Liver (tissue), 9 donors: Measurements from ENCODE around the gene PLD4. TPM values are rescaled to one million over a fixed set of nuclear protein-coding genes. Genes with fewer than 3 reads are reported as not detected.

ENCODE experiments used
- DNase-seq: peaks from one replicate; pipeline ENCODE4 v3.0.0-alpha.2; 2017; ENCODE audit warnings: low spot score
- H3K27ac ChIP-seq, 2 donors: one replicate each; pipeline ENCODE4 v1.7.0; 2013; ENCODE audit warnings: inconsistent platforms in 2 of 2, low read length in 2 of 2, control low read depth in 1 of 2, low read depth in 1 of 2, mild to moderate bottlenecking in 1 of 2
- H3K27me3 ChIP-seq, 4 donors: one replicate each; pipeline versions ENCODE4 v1.6.1 to v1.7.0; 2013; ENCODE audit warnings: low read length in 3 of 4, inconsistent platforms in 1 of 4, mild to moderate bottlenecking in 1 of 4, moderate library complexity in 1 of 4; ENCODE audit not compliant: control insufficient read depth in 4 of 4, insufficient read depth in 4 of 4
- H3K36me3 ChIP-seq, 4 donors: one replicate each; pipeline versions ENCODE4 v1.6.1 to v1.7.0; 2013; ENCODE audit warnings: low read length in 3 of 4, mild to moderate bottlenecking in 3 of 4, low read depth in 1 of 4, moderate library complexity in 1 of 4; ENCODE audit not compliant: control insufficient read depth in 4 of 4, insufficient read depth in 3 of 4
- H3K4me1 ChIP-seq, 4 donors: one replicate each; pipeline versions ENCODE4 v1.6.1 to v1.7.0; 2013; ENCODE audit warnings: low read length in 3 of 4, mild to moderate bottlenecking in 3 of 4, moderate library complexity in 1 of 4; ENCODE audit not compliant: control insufficient read depth in 4 of 4, insufficient read depth in 4 of 4
- H3K4me3 ChIP-seq, 3 donors: one replicate each; pipeline versions ENCODE4 v1.6.1 to v1.7.0; 2013; ENCODE audit warnings: low read length in 3 of 3, control low read depth in 1 of 3, low read depth in 1 of 3, mild to moderate bottlenecking in 1 of 3
- H3K9ac ChIP-seq, 2 donors: one replicate each; pipeline ENCODE4 v1.7.0; 2013; ENCODE audit warnings: low read length in 2 of 2, mild to moderate bottlenecking in 2 of 2, moderate library complexity in 2 of 2, control low read depth in 1 of 2, low read depth in 1 of 2
- H3K9me3 ChIP-seq, 4 donors: one replicate each; pipeline versions ENCODE4 v1.6.1 to v1.7.0; 2013; ENCODE audit warnings: low read length in 3 of 4; ENCODE audit not compliant: control insufficient read depth in 4 of 4
- ATF3 ChIP-seq: IDR thresholded peaks from 2 replicates; pipeline ENCODE4 v1.6.1; 2016; ENCODE audit warnings: antibody characterized with exemption
- EGR1 ChIP-seq, 2 donors: IDR thresholded peaks; 2 replicates each; pipeline ENCODE4 v1.6.1; 2016 to 2018; ENCODE audit warnings: antibody characterized with exemption in 2 of 2, low read depth in 2 of 2
- GABPA ChIP-seq, 2 donors: IDR thresholded peaks in 1 of 2; conservative IDR thresholded peaks in 1 of 2; 2 replicates each; pipeline ENCODE4 v1.6.1; 2016; ENCODE audit warnings: antibody characterized with exemption in 2 of 2, mild to moderate bottlenecking in 1 of 2, moderate library complexity in 1 of 2
- HNF4A ChIP-seq, 2 donors: conservative IDR thresholded peaks; 2 replicates each; pipeline ENCODE4 v1.6.1; 2016; ENCODE audit warnings: antibody characterized with exemption in 2 of 2, mild to moderate bottlenecking in 2 of 2
- JUND ChIP-seq, 2 donors: IDR thresholded peaks; 2 replicates each; pipeline ENCODE4 v1.6.1; 2016; ENCODE audit warnings: antibody characterized with exemption in 2 of 2
- RXRA ChIP-seq, 2 donors: IDR thresholded peaks; 2 replicates each; pipeline ENCODE4 v1.6.1; 2017 to 2018; ENCODE audit warnings: antibody characterized with exemption in 2 of 2, mild to moderate bottlenecking in 1 of 2
- YY1 ChIP-seq: IDR thresholded peaks from 2 replicates; pipeline ENCODE4 v1.6.1; 2016; ENCODE audit warnings: antibody characterized with exemption, mild to moderate bottlenecking
- WGBS: extraction: QIAGEN DNeasy Blood & Tissue Kit; methylation state at CpG from one replicate; pipeline ENCODE4 v1.1.7; 2013; 5-methylcytosine and 5-hydroxymethylcytosine counted together
- polyA plus RNA-seq, 2 donors: library from polyadenylated mRNA; stranded (reverse) in 1 of 2; unstranded in 1 of 2; fragments of 200-250 nt in 1 of 2; fragments of >200 nt in 1 of 2; fragmentation: Nextera tagmentation in 1 of 2; extraction: Ambion mirVana in 1 of 2; gene quantifications; one replicate each; pipeline versions ENCODE4 v1.2.1 to v1.2.3, GENCODE V29; 2013 to 2015
- total RNA-seq, 2 donors: library from RNA; depleted of rRNA; stranded (reverse); fragments of >200 nt; gene quantifications; one replicate each; pipeline ENCODE4 v1.2.3, GENCODE V29; 2014
- TF ChIP-seq, protein P1 (sequence below): IDR thresholded peaks from 2 replicates; pipeline ENCODE4 v1.6.1; 2016; ENCODE audit warnings: antibody characterized with exemption
- TF ChIP-seq, protein P2 (sequence below): IDR thresholded peaks from 2 replicates; pipeline ENCODE4 v1.6.1; 2016; ENCODE audit warnings: antibody characterized with exemption
- donor health status: healthy.
- donor health status: healthy.
- donor health status: healthy.
- donor health status: healthy.
- donor health status: healthy.

PLD4 gene
- total and polyA plus RNA-seq, 4 donors: under 0.01 to 14.5 (median 0.35) TPM

- TF ChIP-seq YY1: no peak
- TF ChIP-seq RXRA (IDR thresholded peaks at IDR 0.05): no peak
- TF ChIP-seq, protein P1, sequence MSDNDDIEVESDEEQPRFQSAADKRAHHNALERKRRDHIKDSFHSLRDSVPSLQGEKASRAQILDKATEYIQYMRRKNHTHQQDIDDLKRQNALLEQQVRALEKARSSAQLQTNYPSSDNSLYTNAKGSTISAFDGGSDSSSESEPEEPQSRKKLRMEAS: no peak
- TF ChIP-seq, protein P2, sequence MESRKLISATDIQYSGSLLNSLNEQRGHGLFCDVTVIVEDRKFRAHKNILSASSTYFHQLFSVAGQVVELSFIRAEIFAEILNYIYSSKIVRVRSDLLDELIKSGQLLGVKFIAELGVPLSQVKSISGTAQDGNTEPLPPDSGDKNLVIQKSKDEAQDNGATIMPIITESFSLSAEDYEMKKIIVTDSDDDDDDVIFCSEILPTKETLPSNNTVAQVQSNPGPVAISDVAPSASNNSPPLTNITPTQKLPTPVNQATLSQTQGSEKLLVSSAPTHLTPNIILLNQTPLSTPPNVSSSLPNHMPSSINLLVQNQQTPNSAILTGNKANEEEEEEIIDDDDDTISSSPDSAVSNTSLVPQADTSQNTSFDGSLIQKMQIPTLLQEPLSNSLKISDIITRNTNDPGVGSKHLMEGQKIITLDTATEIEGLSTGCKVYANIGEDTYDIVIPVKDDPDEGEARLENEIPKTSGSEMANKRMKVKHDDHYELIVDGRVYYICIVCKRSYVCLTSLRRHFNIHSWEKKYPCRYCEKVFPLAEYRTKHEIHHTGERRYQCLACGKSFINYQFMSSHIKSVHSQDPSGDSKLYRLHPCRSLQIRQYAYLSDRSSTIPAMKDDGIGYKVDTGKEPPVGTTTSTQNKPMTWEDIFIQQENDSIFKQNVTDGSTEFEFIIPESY: no peak
- no peak for TF ChIP-seq ATF3
- no peak for TF ChIP-seq JUND (IDR thresholded peaks at IDR 0.05)
- TF ChIP-seq EGR1 (IDR thresholded peaks at IDR 0.05; ENCODE audit: low read depth in 2 of 2): no peak
- TF ChIP-seq HNF4A (conservative IDR thresholded peaks at IDR 0.05): no peak
- Histone ChIP-seq H3K4me1 (no peaks in the 10 kb centered on the region), H3K27me3 (no peaks in the 10 kb centered on the region), H3K9ac (no peak overlapping the region), H3K9me3 (no peaks in the 10 kb centered on the region), H3K27ac (no peak overlapping the region), H3K4me3 (no peak overlapping the region), H3K36me3 (no peaks in the 10 kb centered on the region)
- DNase-seq: no peak
- 88% methylated on average over 13 of the region's 13 CpGs for WGBS
Measured at GRCh38 chr14:104953097-104953496, 28.4 kb downstream of the PLD4 start.

- DNase-seq: no peak
- Histone ChIP-seq H3K27ac (no peak overlapping the region), H3K27me3 (no peaks in the 10 kb centered on the region), H3K4me1 (no peaks in the 10 kb centered on the region), H3K9ac (no peak overlapping the region), H3K36me3 (no peaks in the 10 kb centered on the region), H3K9me3 (no peaks in the 10 kb centered on the region), H3K4me3 (no peak overlapping the region)
- WGBS: 83% methylated on average over 26 of the region's 26 CpGs
- TF ChIP-seq GABPA (IDR thresholded peaks at IDR 0.05 in 1 of 2, conservative IDR thresholded peaks at IDR 0.05 in 1 of 2) (no peak), JUND (IDR thresholded peaks at IDR 0.05) (no peak), YY1 (no peak)
Measured at GRCh38 chr14:104953896-104954656, 29.4 kb downstream of the PLD4 start.

GRCh38 chr14:104954746-104955395, 30.2 kb downstream of the PLD4 start:
- 74% methylated on average over 13 of the region's 13 CpGs for WGBS
- H3K4me3 ChIP-seq: no peak overlapping the region
- DNase-seq: no peak
- TF ChIP-seq ATF3: no peak
- TF ChIP-seq YY1: no peak
- no peak overlapping the region for H3K9ac ChIP-seq
- no peak overlapping the region for H3K27ac ChIP-seq
- no peaks in the 10 kb centered on the region for H3K9me3 ChIP-seq
- no peaks in the 10 kb centered on the region for H3K36me3 ChIP-seq
- H3K4me1 ChIP-seq: no peaks in the 10 kb centered on the region
- no peaks in the 10 kb centered on the region for H3K27me3 ChIP-seq
